Uterus (tissue), 4 donors: ENCODE results near the gene ABCC12. TPM values are rescaled to one million over a fixed set of nuclear protein-coding genes. Genes with fewer than 3 reads are reported as not detected.

ENCODE experiments used
- DNase-seq, 2 donors: peaks; one replicate each; pipeline ENCODE4 v3.0.0-alpha.2; 2019 to 2020
- H3K27ac ChIP-seq, 2 donors: fragments of 200-600 bp; sonication (generic); 1 replicate in 1 of 2; 2 replicates in 1 of 2; pipeline ENCODE4 v1.5.1; 2016 to 2018
- H3K27me3 ChIP-seq, 2 donors: fragments of 200-600 bp; sonication (generic); one replicate each; pipeline ENCODE4 v1.5.1; 2018 to 2019; ENCODE audit warnings: control low read depth in 1 of 2
- H3K36me3 ChIP-seq, 2 donors: fragments of 200-600 bp; sonication (generic); one replicate each; pipeline ENCODE4 v1.5.1; 2019; ENCODE audit warnings: control low read depth in 1 of 2
- H3K4me1 ChIP-seq, 2 donors: fragments of 200-600 bp; sonication (generic); one replicate each; pipeline ENCODE4 v1.5.1; 2018 to 2019; ENCODE audit warnings: control low read depth in 1 of 2
- H3K4me3 ChIP-seq, 2 donors: fragments of 200-600 bp; sonication (generic); 1 replicate in 1 of 2; 2 replicates in 1 of 2; pipeline ENCODE4 v1.5.1; 2018 to 2019; ENCODE audit warnings: mild to moderate bottlenecking in 1 of 2
- H3K9me3 ChIP-seq, 2 donors: fragments of 200-600 bp; sonication (generic); one replicate each; pipeline ENCODE4 v1.5.1; 2019; ENCODE audit warnings: control low read depth in 1 of 2
- CTCF ChIP-seq, 4 experiments: fragments of 200-600 bp in 2 of 4; fragments of 450-650 bp in 2 of 4; sonication (generic) in 2 of 4; IDR thresholded peaks; one replicate each; pipeline ENCODE4 v1.5.1; 2016 to 2019; ENCODE audit warnings: antibody characterized with exemption in 4 of 4, mild to moderate bottlenecking in 2 of 4, moderate library complexity in 1 of 4
- POLR2A ChIP-seq, 2 donors: fragments of 450-650 bp; IDR thresholded peaks; one replicate each; pipeline ENCODE4 v1.6.1; 2016; ENCODE audit warnings: antibody characterized with exemption in 2 of 2, mild to moderate bottlenecking in 1 of 2, moderate library complexity in 1 of 2
- intact Hi-C: fragments of 100-400 bp; cut with DNase I; formaldehyde crosslinking; loops from one replicate; pipeline ENCODE4 v1.15.1; 2023; ENCODE audit warnings: low total_unique reads
- total RNA-seq, 4 donors: library from RNA; depleted of rRNA in 3 of 4; stranded (reverse); fragments of >200 nt in 3 of 4; gene quantifications; one replicate each; pipeline versions ENCODE4 v1.1.0 to v1.2.4, GENCODE V29; 2014 to 2023
- donor health status: DM: yes; HTN: yes; CAD: no.

Gene ABCC12
- total RNA-seq, 4 donors from 2014 or later = not detected

- DNase-seq = no peak
- TF ChIP-seq CTCF (IDR thresholded peaks at IDR 0.05) (no peak), POLR2A (IDR thresholded peaks at IDR 0.05) (no peak)
These were observed 5.1 kb downstream of the ABCC12 start for GRCh38 chr16:48150707-48151106.

GRCh38 chr16:48146710-48147109 lies 9.1 kb downstream of the ABCC12 start:
- no peaks in the 10 kb centered on the region for H3K27me3 ChIP-seq
- intact Hi-C loops = no loop called here
- H3K36me3 ChIP-seq = no peaks in the 10 kb centered on the region
- no peaks in the 10 kb centered on the region for H3K9me3 ChIP-seq
- H3K4me3 ChIP-seq = no peak overlapping the region
- TF ChIP-seq CTCF (IDR thresholded peaks at IDR 0.05) = no peak
- TF ChIP-seq POLR2A (IDR thresholded peaks at IDR 0.05) = no peak
- DNase-seq = no peak
- no peaks in the 10 kb centered on the region for H3K4me1 ChIP-seq
- H3K27ac ChIP-seq = no peak overlapping the region

More at GRCh38 chr16:48150707-48151106, 5.1 kb downstream of the ABCC12 start:
- intact Hi-C loops = no loop called here
- Histone ChIP-seq H3K27ac (no peak overlapping the region), H3K9me3 (no peaks in the 10 kb centered on the region), H3K36me3 (no peaks in the 10 kb centered on the region), H3K4me1 (no peaks in the 10 kb centered on the region), H3K27me3 (no peaks in the 10 kb centered on the region), H3K4me3 (no peak overlapping the region)

GRCh38 chr16:48146131-48146530 lies 9.7 kb downstream of the ABCC12 start:
- DNase-seq = no peak
- intact Hi-C loops = no loop called here
- Histone ChIP-seq H3K4me3 (no peak overlapping the region), H3K9me3 (no peaks in the 10 kb centered on the region), H3K27me3 (no peaks in the 10 kb centered on the region), H3K4me1 (no peaks in the 10 kb centered on the region), H3K36me3 (no peaks in the 10 kb centered on the region), H3K27ac (no peak overlapping the region)
- TF ChIP-seq CTCF (IDR thresholded peaks at IDR 0.05) (no peak), POLR2A (IDR thresholded peaks at IDR 0.05) (no peak)

DNA sequence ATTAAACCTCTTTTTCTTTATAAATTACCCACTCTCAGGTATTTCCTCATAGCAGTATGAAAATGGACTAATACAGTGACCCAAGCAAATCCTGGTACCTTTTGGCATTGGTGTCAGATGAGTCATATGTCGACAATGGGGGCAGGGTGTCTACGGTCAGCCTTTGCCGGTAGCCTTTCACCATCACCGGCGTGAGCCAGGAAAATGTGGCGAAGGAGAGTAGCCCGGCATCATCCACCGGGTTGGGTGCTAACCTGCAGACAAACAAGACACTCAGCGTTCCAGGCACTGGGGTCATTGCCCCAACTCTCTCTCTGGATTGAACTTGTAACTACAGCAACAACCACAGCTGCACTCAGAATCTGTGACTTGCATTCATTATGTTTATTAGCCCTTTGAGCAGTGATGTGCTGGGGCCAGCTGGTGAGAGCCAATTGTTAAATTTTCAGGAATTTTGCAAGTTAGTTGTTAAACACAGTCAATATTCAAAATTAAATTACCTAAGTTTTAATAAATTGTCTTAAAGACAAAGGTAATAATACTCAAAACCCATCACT lies 11.9 kb downstream of the ABCC12 start:
- DNase-seq = no peak
- no peak overlapping the region for H3K27ac ChIP-seq
- H3K9me3 ChIP-seq = no peaks in the 10 kb centered on the region
- H3K4me1 ChIP-seq = no peaks in the 10 kb centered on the region
- no peaks in the 10 kb centered on the region for H3K27me3 ChIP-seq
- no peaks in the 10 kb centered on the region for H3K36me3 ChIP-seq
- intact Hi-C loops = no loop called here
- TF ChIP-seq POLR2A (IDR thresholded peaks at IDR 0.05) (no peak), CTCF (IDR thresholded peaks at IDR 0.05) (no peak)
- H3K4me3 ChIP-seq = no peak overlapping the region

- no peaks in the 10 kb centered on the region for H3K4me1 ChIP-seq
- TF ChIP-seq POLR2A (IDR thresholded peaks at IDR 0.05) (no peak), CTCF (IDR thresholded peaks at IDR 0.05) (no peak)
- no peak for DNase-seq
- intact Hi-C loops = no loop called here
- no peaks in the 10 kb centered on the region for H3K27me3 ChIP-seq
- H3K4me3 ChIP-seq = no peak overlapping the region
- H3K27ac ChIP-seq = no peak overlapping the region
- no peaks in the 10 kb centered on the region for H3K36me3 ChIP-seq
- no peaks in the 10 kb centered on the region for H3K9me3 ChIP-seq
These were observed 15.0 kb downstream of the ABCC12 start for GRCh38 chr16:48140821-48141220.
